GM18909 (cell line): Measurements from ENCODE around the gene LIG1.

Source experiments
- ATAC-seq: cut with Tn5 transposase; IDR thresholded peaks from one replicate; pipeline ENCODE4 v1.9.1; 2021; ENCODE audit warnings: mild to moderate bottlenecking; ENCODE audit not compliant: unreplicated experiment, poor library complexity

Gene LIG1

GRCh38 chr19:48169939-48170803 is at the start of gene LIG1, which contains the start of gene ZSWIM9:
LIG1 (minus strand) TSS chr19:48170344; CDS start chr19:48165566, 4,778 bp downstream.
ZSWIM9 (plus strand) TSS chr19:48170680; CDS start chr19:48171803, 1,123 bp downstream.
- ATAC-seq, result peak; percentile 80

- no peak for ATAC-seq
These were observed 48.9 kb upstream of the LIG1 start for GRCh38 chr19:48218997-48219396.

DNA sequence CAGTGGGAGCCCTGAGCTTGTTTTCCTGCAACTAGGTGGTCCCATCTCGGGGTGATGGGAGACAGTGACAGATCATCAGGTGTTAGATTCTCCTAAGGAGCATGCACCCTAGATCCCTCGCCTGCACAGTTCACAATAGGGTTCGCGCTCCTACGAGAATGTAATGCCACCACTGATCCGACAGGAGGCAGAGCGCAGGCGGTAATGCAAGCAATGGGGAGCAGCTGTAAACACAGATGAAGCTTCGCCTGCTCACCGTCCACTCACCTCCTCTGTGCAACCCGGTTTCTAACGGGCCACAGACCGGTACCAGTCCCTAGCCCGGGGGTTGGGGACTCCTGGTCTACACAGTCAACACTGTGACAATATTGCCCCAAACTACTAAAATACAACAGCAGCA is 46.8 kb upstream of the LIG1 start:
- no peak for ATAC-seq

DNA sequence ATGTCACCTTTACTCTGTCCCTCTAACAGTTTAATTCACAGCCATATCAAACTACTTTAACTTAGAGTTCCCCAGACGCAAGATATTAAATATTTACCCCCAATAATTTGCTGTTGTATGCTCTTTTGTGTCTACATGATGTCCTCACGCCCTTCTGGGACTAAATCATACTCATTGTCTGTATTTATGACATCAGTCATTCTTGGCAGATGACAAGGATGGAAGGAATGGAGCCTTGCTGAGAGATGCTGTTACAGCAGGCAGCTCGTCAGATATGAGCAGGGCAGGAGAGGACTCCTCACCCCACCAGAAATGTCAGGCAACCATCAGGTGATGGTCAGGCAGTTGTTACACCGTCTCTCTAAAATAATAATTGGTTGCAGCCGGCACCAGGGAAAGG is 43.8 kb upstream of the LIG1 start:
- no peak for ATAC-seq

DNA sequence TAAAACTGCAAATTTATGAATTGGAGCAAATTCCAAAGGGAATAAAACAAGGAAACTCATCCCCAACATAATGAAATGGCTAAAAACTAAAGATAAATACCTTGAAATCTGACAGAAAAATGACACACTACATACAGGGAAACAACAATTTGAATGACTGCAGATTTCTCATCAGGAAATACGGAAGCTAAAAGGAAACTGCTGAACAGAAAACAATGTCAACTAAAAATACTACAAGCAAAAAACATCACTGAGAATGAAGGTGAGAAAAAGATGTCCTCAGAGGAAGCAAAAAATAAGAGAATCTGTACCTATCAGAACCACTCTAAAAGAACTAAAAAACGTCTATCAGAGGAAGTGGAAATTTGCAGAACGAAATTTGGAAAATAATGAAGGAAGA is 39.9 kb upstream of the LIG1 start:
- no peak for ATAC-seq

- ATAC-seq, result no peak
These were observed 36.4 kb upstream of the LIG1 start for GRCh38 chr19:48206397-48207093.

DNA sequence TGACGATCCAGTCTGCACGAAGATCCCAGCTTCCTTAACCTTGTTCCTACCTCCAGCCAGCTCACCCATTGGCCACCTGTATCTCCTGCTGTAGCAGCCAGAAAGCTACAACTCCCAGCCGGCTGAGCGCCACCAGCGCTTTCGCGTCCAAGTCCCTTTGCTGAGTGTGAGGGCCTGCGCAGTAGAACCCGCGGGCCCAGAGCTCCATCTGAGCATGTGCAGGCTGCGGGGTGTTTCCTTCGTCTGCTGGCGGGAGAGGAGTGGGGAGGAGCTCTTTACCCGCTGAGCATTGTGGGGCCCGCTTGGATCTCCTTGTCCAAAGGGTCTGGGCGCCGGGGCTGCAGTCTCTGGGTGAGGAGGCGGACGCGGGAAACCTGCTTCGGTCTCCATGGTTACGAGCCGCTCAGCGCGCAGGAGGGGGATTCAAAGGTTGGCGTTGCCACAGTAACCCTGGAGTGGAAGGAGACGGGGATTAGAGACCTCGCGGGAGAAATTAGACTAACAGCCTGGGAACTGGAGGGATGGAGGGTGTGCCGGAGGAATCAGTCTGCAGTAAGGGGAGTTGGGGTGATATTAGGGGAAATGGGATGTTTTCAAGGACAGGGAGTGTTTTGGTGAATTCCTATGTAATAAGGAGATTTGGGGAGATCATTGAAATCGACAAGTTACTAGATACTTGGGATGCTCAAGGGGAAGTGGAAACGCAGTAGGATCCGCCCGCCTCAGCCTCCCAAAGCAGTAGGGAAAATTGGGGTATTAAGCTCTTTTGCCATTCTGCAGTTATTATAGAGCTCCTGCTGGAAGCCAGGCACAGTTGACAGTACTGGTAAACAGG is 33.9 kb upstream of the LIG1 start:
- ATAC-seq, result peak; percentile 91

- ATAC-seq, result no peak
These were observed 33.2 kb upstream of the LIG1 start for GRCh38 chr19:48203222-48203793.

DNA sequence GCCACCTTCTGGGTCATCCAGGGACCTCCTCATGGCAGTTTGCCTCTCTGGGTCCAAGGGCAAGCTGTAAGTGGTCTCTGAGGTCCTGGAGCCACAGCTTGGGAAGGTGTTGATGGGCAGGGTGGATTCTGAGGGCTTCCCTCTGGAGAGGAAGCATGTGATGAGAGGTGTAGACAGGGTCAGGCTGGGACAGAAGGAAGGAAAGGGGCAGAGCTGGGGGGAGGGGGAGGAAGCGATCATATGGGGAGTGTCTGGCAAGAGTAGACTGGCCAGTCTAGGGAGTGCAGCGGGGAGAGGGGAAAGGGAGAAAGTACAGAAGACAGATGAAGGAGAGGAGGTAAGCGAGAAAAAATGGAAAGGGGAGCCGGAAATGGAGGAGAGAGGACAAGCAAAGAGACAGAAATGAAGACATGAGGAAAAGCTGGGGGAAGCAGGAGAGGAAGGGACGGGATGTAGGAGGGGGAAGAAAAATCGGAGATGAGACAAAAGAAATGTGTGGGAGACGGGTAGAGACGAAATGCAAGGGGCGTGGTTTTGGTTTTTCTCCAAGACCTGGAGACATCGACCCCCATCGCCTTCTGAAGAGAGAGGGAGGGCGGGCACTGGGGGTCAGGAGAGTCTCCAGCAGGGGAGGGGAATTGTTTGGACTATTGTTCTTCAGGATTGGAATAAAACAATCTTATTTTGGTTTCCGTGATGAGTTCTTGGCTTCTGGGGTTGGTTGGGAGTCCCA is 27.0 kb upstream of the LIG1 start:
- ATAC-seq, result no peak

- ATAC-seq, result no peak
These were observed 26.2 kb upstream of the LIG1 start for GRCh38 chr19:48196321-48196763.

- ATAC-seq, result no peak
These were observed 25.0 kb upstream of the LIG1 start for GRCh38 chr19:48194844-48195830.

DNA sequence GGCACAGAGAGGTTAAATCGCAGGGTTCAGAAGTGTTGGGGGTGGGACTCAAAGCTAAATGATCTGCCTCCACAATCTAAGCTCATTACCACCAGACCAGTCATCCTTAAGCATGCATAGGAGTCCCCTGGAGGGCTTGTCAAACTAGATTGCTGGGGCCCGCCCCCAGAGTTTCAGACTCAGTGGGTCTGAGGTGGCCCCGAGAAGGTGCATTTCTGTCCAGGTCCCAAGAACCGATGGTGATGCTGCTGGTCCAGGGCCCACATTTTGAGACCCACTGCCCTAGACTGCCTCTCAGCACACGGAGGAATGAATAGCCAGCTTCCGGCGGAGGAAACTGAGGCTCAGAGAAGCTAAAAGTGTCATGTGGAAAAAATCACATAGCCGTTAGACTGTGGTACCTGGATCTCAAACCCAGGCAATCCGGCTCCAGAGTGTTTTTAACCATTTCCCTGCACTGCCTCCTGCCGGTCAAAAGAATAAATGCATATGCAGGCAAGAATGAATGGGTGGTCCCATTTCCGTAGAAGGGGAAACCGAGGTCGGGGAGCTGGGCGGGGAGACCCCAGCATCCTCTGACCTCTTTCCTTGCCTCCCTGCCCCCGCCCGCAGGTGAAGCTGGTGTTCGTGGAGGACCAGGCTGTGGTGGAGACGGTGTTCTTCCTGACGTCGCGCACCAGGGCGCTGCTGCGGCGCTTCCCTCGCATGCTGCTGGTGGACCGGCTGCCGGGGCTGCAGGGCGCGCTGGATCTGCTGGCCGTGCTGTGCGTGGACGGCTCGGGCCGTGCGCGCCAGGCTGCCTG is 24.1 kb upstream of the LIG1 start:
- no peak for ATAC-seq

GRCh38 chr19:48192750-48193149 is 22.6 kb upstream of the LIG1 start:
- no peak for ATAC-seq

DNA sequence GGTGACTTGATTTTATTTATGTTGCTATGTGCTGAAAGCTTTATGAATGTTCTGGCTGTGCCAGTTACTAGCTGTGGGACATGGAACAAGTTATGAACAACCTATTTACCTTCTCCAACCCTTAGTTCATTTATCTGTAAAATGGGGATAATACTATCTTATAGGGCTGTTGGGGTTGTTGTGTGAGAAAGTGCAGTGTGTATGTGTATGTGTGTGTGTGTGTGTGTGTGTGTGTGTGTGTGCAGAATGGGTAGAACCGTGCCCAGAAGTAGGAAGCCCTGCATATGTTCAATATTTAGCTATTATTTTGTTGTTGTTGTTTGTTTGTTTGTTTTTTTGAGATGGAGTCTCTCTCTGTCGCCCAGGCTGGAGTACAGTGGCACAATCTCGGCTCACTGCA is 20.7 kb upstream of the LIG1 start:
- ATAC-seq, result no peak

DNA sequence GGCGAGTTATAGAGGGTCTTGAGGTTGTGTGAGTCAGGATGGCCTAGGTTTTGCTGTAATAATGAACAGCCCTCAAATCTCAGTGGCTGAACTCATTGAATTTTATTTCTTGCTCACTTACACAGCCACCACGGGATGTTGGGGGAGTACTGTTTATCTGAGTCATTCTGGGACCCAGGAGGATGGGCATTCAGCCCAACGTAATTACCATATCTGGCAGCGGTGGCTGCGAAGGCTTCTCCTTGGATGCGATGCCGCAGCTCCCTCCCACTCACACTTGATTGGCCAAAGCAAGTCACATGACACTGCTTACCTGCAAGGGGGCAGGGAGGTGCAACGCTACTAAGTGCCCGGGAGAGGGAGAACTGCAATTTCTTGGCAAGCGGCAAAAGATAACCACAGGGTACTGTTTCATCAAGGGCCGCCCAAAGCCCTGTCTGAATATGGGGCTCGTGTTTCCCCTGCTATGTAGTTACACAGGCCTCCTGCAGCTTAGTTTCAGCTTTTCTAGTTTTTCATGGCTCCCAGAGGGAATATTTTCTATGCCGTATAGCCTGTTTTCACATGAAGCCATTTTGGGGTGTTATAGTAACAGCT is 20.2 kb upstream of the LIG1 start:
- no peak for ATAC-seq

DNA sequence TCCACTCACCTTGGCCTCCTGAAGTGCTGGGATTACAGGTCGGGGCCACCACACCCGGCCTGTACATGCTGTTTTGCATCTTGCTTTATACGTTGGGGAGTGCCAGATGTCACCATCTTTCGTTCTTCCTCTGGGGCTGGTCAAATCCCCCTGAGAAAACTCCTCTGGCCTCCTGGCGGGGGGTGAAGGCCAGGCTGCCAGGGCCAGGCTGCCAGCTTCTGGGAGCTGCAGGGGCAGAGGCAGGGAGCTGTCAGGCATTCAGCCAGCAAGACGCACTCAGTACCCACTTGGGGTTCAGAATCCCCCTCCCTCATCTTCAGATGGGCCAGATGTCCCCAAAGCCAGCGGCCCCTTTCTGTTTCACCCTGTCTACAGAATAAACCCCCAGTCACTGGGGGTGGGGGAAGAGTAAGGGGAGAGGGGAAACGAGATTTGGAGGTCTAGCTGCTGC is 16.4 kb upstream of the LIG1 start:
- ATAC-seq, result peak; percentile 73

- peak; percentile 45 for ATAC-seq
These were observed 15.9 kb upstream of the LIG1 start for GRCh38 chr19:48186015-48186414.
